ENCODE data around the gene SF1. TPM values are rescaled to one million over a fixed set of nuclear protein-coding genes. Genes with fewer than 3 reads are reported as not detected.

SF1 gene
- total RNA-seq, 2 experiments from 2014 or later: 247 to 535 TPM

- ChIA-PET CTCF (ENCODE audit: unreplicated experiment) (no interaction called here), POLR2A (interaction anchor here (0.6 kb wide), 1 partner anchor 11 kb away, joined by 3 read pairs; no protein-coding TSS in a partner anchor)
- BruUV-seq (replicated peaks): no TSS peak
- Histone ChIP-seq H4K20me1 (ENCODE audit: insufficient read depth, low read length) (no peaks in the 10 kb centered on the region), H3K4me3 (ENCODE audit: low read depth, low read length, poor library complexity, severe bottlenecking) (no peak overlapping the region), H3K4me2 (ENCODE audit: low read length) (no peak overlapping the region), H2AFZ (ENCODE audit: low read length) (no peak overlapping the region), H3K9me2 (ENCODE audit: insufficient read depth, low read length) (no peaks in the 10 kb centered on the region), H3K27ac (ENCODE audit: low read depth, low read length, poor library complexity, severe bottlenecking) (no peak overlapping the region), H3K79me2 (ENCODE audit: insufficient read depth, low read depth, low read length) (no peaks in the 10 kb centered on the region), H3K4me1 (ENCODE audit: insufficient read depth, low read length, poor library complexity, severe bottlenecking) (peaks cover 25% of the 10 kb centered on the region), H3K36me3 (ENCODE audit: insufficient read depth, low read length) (peaks cover 51% of the 10 kb centered on the region), H3K9me3 (ENCODE audit: low read length) (no peaks in the 10 kb centered on the region)
- DNase-seq (ENCODE audit: low spot score): no peak
- intact Hi-C loops (cut with micrococcal nuclease; ENCODE audit: unreplicated experiment): loop anchor here (2.0 to 5.0 kb wide), 3 partner anchors 16 to 106 kb away; partner anchors contain the start of genes CDC42BPG and MAP4K2
- TF ChIP-seq EZH2phosphoT487 (IDR thresholded peaks at IDR 0.05; ENCODE audit: borderline replicate concordance, low read depth, low read length): no peak
- no peak for TF ChIP-seq CTCF (conservative IDR thresholded peaks at IDR 0.05; ENCODE audit: low read length)
Measured at GRCh38 chr11:64786308-64786707, 8.0 kb upstream of the SF1 start.

- no peaks in the 10 kb centered on the region for H3K9me2 ChIP-seq (ENCODE audit: insufficient read depth, low read length)
- no peak overlapping the region for H3K4me3 ChIP-seq (ENCODE audit: low read depth, low read length, poor library complexity, severe bottlenecking)
- H3K4me1 ChIP-seq (ENCODE audit: insufficient read depth, low read length, poor library complexity, severe bottlenecking): peaks cover 34% of the 10 kb centered on the region
- no peak overlapping the region for H3K27ac ChIP-seq (ENCODE audit: low read depth, low read length, poor library complexity, severe bottlenecking)
- peaks cover 8% of the 10 kb centered on the region; the same call in 1 of the 2 replicates for H3K79me2 ChIP-seq (ENCODE audit: insufficient read depth, low read depth, low read length)
- no peaks in the 10 kb centered on the region for H3K9me3 ChIP-seq (ENCODE audit: low read length)
- H2AFZ ChIP-seq (ENCODE audit: low read length): no peak overlapping the region
- DNase-seq (ENCODE audit: low spot score): no peak
- no peak overlapping the region for H3K4me2 ChIP-seq (ENCODE audit: low read length)
- H3K36me3 ChIP-seq (ENCODE audit: insufficient read depth, low read length): peaks cover 41% of the 10 kb centered on the region
- TF ChIP-seq EZH2phosphoT487 (IDR thresholded peaks at IDR 0.05; ENCODE audit: borderline replicate concordance, low read depth, low read length): no peak
- TF ChIP-seq CTCF (conservative IDR thresholded peaks at IDR 0.05; ENCODE audit: low read length): no peak
- ChIA-PET CTCF (ENCODE audit: unreplicated experiment) (no interaction called here), POLR2A (interaction anchor here (0.7 to 1.4 kb wide), 2 partner anchors 13 to 76 kb away, joined by 3 read pairs; no protein-coding TSS in a partner anchor)
- TSS peak; percentile 43 for BruUV-seq (replicated peaks)
- no peaks in the 10 kb centered on the region for H4K20me1 ChIP-seq (ENCODE audit: insufficient read depth, low read length)
- intact Hi-C loops (cut with micrococcal nuclease; ENCODE audit: unreplicated experiment): loop anchor here (5.0 kb wide), 1 partner anchor 107 kb away; no protein-coding TSS in a partner anchor
Measured at GRCh38 chr11:64784813-64785581, 6.7 kb upstream of the SF1 start.

GRCh38 chr11:64778223-64778472 is 194 bp downstream of the SF1 start:
- peaks cover 44% of the 10 kb centered on the region for H3K36me3 ChIP-seq (ENCODE audit: insufficient read depth, low read length)
- H3K9me3 ChIP-seq (ENCODE audit: low read length): no peaks in the 10 kb centered on the region
- peaks cover 70% of the 10 kb centered on the region for H3K4me1 ChIP-seq (ENCODE audit: insufficient read depth, low read length, poor library complexity, severe bottlenecking)
- no peak overlapping the region for H2AFZ ChIP-seq (ENCODE audit: low read length)
- intact Hi-C loops (cut with micrococcal nuclease; ENCODE audit: unreplicated experiment): loop anchor here (1.0 to 10.0 kb wide), 4 partner anchors 25 to 337 kb away; partner anchors contain the start of genes MAP4K2, TM7SF2 and ZNHIT2
- H3K27ac ChIP-seq (ENCODE audit: low read depth, low read length, poor library complexity, severe bottlenecking): peak overlapping the region; percentile 91
- DNase-seq (ENCODE audit: low spot score): no peak
- H3K4me3 ChIP-seq (ENCODE audit: low read depth, low read length, poor library complexity, severe bottlenecking): peak overlapping the region; percentile 99
- ChIA-PET CTCF (ENCODE audit: unreplicated experiment) (interaction anchor here (0.6 to 0.8 kb wide), 2 partner anchors 16 to 1082 kb away, joined by 3 read pairs; no protein-coding TSS in a partner anchor), POLR2A (interaction anchor here (0.6 to 2.2 kb wide), 9 partner anchors 7 to 109 kb away, joined by 3 to 9 read pairs (median 3); partner anchors contain the start of gene PYGM)
- H3K4me2 ChIP-seq (ENCODE audit: low read length): peak overlapping the region; percentile 48; the same call in 1 of the 2 replicates
- peaks cover 41% of the 10 kb centered on the region for H4K20me1 ChIP-seq (ENCODE audit: insufficient read depth, low read length)
- peaks cover 53% of the 10 kb centered on the region for H3K79me2 ChIP-seq (ENCODE audit: insufficient read depth, low read depth, low read length)
- TF ChIP-seq EZH2phosphoT487 (IDR thresholded peaks at IDR 0.05; ENCODE audit: borderline replicate concordance, low read depth, low read length) (no peak), CTCF (conservative IDR thresholded peaks at IDR 0.05; ENCODE audit: low read length) (no peak)
- BruUV-seq (replicated peaks): no TSS peak
- no peaks in the 10 kb centered on the region for H3K9me2 ChIP-seq (ENCODE audit: insufficient read depth, low read length)
